GM18873 (cell line): ENCODE results near the gene LGR4.
"Not testable (repeated sequence)": the region's sequence is repeated elsewhere in the genome, so short reads cannot be mapped to it uniquely, and the experiment has no call there.

Source experiments
- ATAC-seq: cut with Tn5 transposase; IDR thresholded peaks from one replicate; pipeline ENCODE4 v1.9.1; 2021; ENCODE audit warnings: mild to moderate bottlenecking, moderate library complexity, moderate number of reproducible peaks; ENCODE audit not compliant: unreplicated experiment, low FRiP score

Gene LGR4, protein sequence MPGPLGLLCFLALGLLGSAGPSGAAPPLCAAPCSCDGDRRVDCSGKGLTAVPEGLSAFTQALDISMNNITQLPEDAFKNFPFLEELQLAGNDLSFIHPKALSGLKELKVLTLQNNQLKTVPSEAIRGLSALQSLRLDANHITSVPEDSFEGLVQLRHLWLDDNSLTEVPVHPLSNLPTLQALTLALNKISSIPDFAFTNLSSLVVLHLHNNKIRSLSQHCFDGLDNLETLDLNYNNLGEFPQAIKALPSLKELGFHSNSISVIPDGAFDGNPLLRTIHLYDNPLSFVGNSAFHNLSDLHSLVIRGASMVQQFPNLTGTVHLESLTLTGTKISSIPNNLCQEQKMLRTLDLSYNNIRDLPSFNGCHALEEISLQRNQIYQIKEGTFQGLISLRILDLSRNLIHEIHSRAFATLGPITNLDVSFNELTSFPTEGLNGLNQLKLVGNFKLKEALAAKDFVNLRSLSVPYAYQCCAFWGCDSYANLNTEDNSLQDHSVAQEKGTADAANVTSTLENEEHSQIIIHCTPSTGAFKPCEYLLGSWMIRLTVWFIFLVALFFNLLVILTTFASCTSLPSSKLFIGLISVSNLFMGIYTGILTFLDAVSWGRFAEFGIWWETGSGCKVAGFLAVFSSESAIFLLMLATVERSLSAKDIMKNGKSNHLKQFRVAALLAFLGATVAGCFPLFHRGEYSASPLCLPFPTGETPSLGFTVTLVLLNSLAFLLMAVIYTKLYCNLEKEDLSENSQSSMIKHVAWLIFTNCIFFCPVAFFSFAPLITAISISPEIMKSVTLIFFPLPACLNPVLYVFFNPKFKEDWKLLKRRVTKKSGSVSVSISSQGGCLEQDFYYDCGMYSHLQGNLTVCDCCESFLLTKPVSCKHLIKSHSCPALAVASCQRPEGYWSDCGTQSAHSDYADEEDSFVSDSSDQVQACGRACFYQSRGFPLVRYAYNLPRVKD

DNA sequence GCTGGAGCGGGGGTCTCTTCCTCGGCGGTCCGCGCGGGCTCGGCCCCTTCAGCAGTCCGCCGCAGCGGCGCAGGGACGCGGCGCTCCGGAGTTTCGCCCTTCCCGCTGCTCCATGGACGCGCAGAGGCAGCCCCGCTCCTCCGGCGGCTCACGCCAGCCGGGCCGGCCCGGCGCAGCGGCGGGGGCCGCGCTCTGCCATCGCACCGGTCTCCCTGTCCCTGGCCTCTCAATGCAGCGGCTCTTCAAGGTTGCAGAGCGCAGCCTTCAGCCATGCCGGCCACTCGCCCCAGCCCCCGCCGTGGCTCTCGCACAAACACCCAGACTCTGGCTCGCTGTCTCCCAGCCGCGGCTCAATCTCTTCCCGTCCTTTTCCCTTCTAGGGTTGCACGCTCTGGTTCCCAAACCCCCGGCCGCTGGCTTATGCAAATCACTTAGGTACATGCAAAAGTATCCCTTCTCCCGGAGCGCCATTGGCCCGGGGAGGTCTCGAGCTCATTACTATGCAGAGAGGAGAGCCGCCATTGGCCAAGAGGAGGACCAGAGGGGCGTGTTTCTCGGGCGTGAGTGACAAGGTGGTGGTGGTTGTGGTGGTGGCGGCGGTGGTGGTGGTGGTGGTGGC lies at the start of gene LGR4:
LGR4 (minus strand) TSS at position 393 of the 619 bp plus-strand sequence. CDS start 488 bp downstream, outside the sequence.
- ATAC-seq = peak; percentile 45

DNA sequence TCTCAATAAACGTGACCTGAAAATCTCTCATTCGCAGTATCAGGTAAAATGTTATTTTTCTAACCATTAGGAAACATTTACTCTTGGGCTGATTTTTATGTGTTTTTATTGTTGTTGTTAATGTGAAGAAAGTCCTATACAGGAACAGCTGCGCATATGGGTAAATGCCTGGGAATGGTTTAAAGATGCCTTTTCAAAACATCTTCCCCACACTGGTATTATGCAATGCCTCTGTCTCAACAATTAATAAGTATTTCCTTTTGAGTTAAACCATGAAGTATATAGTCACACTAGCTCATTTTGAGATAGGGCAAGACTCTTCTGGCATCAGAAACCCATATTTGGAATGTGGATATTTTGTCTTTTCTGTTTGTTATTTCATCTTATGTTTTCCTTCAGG lies 47.6 kb upstream of the LGR4 start:
- no peak for ATAC-seq

- ATAC-seq = no peak
These were observed 45.9 kb upstream of the LGR4 start for GRCh38 chr11:27518518-27518917.

DNA sequence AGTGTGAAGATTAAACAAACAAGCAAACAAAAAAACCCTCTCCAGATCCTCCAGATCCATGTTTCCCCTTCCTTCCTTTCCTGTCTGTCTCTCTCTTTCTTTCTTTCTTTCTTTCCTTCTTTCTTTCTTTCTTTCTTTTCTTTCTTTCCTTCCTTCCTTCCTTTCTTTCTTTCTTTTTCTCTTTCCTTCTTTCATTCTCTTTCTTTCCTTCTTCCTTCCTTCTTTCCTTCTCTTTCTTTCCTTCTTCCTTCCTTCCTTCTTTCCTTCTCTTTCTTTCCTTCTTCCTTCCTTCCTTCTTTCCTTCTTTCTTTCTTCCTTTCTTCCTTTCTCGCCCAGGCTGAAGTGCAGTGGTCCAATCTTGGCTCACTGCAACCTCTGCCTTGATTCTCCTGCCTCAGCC lies 44.9 kb upstream of the LGR4 start:
- ATAC-seq = not testable (repeated sequence)

DNA sequence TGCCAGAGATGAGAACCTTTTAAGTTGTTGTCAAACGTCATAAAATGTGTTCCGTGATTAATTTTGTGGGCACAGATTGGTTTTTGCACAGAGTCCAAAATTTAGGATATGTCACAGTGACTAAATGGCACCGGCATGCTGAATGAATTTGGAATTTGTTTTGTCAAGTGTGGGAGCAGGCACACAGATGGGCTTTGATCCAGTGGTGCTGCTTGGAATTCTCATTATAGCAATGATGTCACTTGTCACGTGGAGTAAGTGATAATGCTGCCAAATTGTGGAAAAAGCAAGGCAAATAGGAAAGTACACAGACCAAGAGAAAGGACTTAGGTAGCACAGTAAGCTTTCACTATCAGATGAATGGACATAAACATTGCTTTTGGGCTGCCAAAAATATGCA lies 42.0 kb upstream of the LGR4 start:
- no peak for ATAC-seq

DNA sequence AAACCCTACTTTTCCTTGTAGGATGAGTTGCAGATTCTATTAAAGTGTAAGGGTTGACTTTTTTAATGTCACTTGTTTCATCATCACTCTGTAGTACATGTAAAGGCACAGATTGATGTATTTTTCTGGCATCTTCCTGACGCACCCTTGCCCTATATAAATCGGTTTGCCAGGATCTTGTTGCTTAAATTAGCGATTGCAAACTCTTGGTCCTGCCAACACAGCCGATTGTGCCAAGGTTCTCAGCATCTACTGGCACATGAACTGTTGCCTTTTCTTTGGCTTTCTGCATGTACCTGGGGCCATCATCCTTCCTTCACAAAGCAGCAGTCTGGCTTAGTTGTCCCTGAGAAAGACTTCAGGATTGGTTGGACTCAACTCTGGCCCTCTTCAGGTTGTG lies 41.5 kb upstream of the LGR4 start:
- ATAC-seq = no peak

DNA sequence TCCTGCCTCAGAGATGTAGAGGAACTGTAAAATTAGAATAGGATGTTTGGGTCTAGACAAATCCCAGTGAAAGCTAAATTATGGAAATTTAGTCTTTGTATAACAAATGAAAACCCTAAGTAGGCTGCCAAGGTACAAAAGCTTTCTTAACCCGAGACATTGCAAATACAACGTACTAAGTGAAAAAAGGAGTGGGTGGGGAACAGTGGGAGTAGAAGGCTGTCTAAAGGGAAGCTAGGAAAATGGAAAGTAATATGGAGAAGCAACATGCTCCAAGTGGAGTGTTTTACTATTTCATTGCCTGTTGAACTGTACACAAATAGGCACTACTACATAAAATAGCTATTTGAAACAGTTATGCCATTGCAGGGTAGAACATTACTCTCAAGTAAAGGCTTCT lies 40.8 kb upstream of the LGR4 start:
- ATAC-seq = no peak

DNA sequence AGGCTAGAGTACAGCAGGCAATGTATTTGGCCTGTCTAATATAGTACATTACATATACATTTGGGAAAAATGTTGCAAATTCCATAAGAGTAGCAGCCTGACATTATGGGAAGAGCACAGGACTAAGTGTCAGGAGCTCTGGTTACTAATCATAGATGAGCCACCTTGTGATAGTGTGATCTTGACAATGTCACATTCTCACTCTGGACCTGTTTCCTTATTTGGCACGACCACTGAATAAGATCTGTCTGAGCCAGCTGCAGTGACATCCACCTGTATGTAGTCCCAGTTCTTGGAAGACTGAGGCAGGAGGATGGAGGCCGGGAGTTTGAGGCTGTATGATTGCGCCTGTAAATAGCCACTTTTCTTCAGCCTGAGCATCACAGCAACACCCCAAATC lies 39.6 kb upstream of the LGR4 start:
- ATAC-seq = no peak

DNA sequence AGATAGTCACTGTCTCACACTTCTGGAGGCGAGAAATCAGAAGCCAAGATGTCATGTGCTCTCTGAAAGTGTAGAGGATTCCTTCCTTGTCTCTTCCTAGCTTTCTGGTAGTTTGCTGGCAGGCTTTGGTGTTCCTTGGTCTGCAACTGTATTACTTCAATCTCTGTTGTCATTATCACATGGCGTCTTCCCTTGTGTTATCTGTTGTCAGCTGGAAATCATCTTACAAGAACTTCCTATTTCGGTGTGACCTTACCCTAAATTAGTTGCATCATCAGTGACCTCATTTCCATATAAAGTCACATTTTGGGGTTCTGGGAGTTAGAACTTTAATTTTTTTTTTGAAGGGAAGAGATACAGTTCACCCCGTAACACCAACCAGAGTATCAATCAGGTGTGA lies 37.3 kb upstream of the LGR4 start:
- ATAC-seq = no peak

DNA sequence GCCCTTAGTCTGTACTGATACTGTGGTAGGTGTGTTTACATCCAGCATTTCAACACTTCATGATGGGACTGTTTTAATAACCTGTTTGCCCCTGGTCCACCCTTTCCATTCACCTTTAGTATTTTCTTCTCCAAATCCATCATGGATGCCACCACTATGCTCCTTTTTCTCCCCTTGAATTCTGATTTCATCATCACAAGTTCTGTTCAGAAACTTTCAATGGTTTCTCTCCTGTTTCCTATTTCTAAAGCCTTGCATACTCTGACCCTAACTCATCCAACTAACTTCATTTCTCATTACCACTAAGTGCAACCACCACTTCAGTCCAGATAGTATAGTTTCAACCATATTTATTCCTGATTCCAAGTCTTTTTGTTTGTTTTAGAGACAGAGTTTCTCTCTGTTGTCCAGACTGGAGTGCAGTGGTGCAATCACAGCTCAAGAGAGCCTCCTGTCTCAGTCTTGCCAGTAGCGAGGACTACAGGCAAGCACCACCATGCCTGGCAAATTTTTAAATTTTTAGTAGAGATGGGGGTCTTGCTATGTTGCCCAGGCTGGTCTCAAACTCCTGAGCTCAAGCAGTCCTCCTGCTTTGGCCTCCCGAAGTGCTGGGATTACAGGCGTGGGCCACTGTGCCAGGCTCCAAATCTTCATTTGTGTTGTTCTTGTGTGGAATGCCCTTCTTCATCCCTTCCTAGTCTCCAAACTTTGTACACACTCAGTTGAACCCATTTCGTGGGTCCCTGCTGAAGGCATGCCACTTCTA lies 35.1 kb upstream of the LGR4 start:
- ATAC-seq = no peak

DNA sequence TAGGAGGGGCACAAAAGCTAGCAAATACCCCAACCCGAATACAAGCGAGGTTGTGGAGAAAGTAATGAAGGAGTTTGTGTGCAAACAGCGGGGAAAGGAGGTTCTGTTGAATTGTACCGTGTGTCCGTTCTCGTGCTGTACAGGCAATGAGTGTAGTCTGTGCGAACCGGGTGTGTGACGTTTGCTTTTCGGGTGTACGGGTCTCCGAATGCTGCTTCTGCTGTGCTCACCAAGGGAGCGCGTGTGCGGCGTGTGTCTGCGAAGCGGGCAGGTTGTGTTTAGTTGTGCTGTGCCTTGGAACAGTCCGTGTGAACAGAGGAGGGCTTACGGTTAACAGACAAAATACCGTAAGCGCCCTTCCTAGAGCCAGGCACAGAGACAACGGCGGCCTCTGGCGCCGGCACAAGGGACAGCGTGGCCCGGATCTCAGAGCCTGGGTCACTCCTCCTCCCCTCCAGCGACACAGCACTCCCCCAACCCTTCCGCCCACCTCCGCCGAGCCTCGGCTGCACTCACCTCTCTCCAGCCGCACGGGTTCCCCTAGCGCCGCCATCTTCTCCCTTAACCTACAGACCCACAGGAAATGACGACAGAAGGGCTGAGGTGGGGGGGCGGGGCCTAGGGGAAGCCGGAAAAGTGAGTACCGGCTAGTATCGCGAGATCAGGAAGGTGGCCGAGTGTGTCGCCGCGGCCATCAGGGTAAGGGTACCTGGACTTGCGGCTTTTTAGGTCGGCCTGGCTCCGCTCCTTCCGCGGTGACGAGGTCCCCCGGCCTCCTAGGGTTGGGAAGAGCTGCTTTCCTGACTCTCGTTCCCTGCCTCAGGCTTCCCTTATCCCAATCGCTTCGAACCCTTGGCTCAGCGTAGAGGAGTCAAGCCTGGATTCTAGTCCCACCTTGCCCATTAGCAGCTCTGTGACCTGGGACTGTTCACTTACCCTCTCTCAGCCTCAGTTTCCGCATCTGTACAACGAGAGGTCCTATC lies 33.9 kb upstream of the LGR4 start, which contains the start of gene LIN7C:
LIN7C (minus strand) TSS at position 570 of the 983 bp plus-strand sequence; CDS start at position 553, 17 bp downstream.
- peak; percentile 95 for ATAC-seq

GRCh38 chr11:27505781-27506180 lies 33.2 kb upstream of the LGR4 start:
- ATAC-seq = peak; percentile 0

- no peak for ATAC-seq
These were observed 31.6 kb upstream of the LGR4 start for GRCh38 chr11:27504205-27504604.

DNA sequence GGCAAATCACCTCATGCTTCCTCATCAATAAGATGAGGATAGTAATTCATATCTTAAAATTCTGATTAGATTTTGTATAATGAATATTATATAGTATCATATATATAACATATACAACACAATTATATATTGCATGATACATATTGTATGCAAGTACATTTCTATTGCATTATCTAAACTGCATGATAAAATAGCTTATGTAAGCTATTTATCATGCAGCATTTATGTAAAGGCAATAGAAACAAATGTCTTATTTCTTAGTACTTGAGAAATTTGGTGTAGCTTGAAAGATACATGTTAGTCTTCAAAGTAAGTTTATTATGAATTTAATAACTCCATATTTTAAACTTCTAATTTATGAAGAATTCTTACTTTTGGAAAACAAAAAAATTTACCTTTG lies 28.5 kb upstream of the LGR4 start:
- no peak for ATAC-seq

GRCh38 chr11:27497911-27498310 lies 25.3 kb upstream of the LGR4 start:
- no peak for ATAC-seq

DNA sequence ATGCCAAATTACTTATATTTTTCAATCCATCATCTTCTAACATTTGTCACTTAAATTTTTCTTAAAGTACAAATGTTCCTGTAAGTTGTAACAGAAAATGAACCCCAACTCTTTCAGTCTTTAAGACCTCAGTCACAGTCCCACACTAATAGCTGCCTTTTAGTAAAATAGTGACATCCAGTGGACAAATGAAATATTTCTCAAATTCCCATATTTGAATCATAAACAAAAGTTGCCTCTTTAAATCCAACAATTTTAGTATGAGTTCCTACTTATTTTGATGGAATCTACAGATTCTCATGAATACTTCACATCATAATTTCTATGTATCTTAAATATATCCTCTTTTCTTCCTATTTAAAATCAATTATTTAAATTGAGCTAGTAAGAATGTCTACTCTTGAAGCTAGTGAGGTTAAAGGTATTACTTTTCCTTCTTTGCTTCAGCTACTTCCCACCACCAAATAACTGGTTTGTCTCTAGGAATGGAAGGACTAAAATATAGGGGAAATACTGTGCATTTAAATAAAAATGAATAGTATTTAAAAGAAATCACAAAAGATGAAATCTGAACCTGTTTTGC lies 24.8 kb upstream of the LGR4 start:
- ATAC-seq = no peak

DNA sequence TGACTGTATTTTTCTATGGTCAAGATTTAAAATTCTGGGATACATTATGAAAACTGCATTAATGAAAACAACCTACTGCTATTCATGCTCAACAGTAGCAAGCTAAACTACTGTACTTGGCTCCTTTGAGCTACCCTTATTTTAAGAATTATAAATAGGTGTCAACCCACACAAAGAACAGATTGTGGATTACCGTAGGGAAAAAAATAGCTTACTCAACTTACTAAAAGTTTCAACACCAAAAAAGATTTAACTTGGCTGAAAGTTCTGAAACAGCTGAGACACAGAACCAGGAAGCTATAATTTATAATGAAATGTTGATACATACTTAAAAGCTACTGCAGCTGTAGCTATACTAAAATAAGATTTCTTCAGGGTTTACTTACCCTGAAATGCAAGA lies 23.9 kb upstream of the LGR4 start:
- ATAC-seq = no peak

GRCh38 chr11:27495710-27496300 lies 23.2 kb upstream of the LGR4 start:
- no peak for ATAC-seq
